Measurements from ENCODE around the gene METRN.

METRN gene

DNA sequence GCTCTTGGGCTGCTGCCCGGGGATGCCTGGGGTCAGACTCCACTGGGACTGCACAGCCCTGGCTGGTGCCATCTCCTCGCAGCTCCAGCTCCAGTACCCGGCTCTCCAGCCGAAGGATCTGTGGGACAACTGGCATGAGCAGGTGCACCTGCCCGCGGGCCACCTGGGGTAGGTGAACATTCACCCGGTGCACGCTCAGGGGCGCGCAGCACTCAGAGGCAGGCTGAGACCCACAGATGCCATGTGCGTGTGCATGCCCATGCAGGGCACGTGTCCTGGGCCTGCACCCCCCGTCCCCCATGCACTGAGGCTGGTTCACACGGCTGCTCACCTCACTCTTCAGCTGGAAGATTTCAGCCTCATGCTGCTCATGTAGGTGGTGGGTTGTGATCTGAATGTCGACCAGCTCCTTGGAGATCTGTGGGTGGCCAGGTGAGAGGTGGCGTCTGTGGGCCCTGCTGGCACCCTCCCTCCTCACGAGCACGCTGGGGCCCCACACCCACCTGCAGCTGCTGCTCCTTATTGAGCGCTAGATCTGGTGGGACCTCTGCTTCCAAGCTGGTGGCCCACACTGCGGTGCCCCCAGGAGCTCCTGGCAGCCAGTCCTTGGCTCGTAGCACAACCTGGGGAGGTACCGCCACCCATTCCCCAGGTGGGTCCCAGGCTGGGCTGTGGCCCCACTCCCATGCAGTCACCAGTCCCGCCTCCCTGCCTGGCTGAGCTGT is 10.7 kb downstream of the METRN start:
- no peak for DNase-seq

DNA sequence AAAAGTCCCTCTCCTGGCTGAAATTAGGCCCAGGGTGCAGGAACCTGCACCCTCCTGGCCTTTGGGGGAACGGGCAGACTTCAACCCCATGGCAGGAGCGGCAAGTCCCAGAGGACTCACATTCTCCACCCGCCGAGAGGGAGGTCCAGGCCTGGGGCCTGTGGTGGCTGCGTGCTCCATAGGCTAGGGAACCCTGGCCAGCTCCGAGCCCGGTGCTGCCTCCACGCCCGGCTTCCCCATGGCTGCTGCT is 11.2 kb downstream of the METRN start:
- DNase-seq = no peak

DNA sequence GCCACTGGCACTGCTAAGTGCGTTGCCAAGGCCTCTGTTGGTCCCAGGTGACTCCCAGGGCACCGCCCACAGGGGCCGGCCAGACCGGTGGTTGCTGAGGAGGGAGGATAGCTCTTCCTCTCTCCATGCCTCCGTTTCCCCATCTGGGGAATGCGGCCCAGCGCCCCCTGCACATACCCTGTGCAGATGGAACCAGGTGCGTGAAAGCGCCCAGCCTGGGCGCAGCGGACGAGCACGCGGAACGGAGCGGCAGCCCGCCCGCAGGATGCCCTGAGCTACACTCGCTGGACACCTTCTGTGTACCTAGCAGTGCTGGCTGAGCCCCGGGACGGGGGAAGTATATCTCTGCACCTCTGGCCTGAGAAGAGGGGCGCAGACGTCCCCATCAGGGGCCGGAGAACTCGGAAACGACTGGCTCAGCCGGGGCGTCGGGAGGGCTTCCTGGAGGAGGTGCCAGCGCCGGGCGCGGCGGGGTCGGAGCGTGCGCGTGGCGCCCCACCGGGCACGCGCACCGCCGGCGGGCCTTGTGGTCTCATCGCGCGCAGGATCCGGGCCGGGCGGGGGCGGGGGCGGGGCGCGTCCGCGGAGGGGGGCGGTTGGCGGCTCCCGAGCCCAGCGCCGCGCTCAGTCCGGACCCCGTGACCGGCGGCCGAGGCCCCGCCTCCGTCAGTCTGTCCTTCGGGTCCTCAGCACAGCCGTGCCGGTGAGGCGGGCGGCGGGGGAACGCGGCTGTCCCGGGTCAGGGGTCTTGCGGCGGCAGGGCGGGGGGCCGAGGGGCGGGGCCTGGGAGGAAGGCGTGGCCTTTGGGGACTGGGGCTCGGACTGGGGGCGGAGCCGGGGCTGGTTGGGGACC is 11.7 kb downstream of the METRN start, which contains the start of the genes CCDC78 and HAGHL:
TSS of gene CCDC78 (minus strand) at position 6 of the 853 bp plus-strand sequence. CDS start 76 bp downstream, outside the sequence.
TSS of gene HAGHL (plus strand) at position 669 of the 853 bp plus-strand sequence. CDS start 404 bp downstream, outside the sequence.
- DNase-seq = no peak

DNA sequence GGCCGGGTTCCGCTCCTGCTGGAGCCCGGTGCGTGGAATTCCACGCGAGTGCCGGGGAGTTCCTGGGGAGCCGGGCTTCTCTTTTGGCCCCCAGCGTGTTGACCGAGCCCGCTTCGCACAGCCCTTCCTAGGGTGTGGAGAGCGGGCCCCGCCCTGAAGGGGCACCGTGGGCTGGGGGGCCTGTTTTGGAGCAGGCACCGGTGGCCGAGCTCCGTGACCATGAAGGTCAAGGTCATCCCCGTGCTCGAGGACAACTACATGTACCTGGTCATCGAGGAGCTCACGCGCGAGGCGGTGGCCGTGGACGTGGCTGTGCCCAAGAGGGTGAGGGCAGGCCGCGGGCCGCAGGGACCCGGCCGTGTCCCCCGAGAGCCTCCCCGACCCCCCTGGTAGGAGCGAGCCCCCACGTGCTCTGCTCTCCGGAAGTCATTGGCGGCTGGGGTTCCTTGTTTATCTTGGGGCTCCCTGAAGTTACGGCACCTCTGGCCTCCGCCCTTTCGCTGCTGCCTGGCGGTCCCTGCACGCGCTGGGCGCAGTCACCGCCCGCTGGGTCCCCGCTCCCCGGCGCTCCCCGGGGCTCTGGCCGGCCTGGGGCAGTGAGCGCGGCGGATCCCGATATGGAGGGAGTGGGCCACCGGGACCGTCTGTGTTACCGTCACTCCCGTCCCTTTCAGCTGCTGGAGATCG is 12.5 kb downstream of the METRN start:
- DNase-seq = no peak

DNA sequence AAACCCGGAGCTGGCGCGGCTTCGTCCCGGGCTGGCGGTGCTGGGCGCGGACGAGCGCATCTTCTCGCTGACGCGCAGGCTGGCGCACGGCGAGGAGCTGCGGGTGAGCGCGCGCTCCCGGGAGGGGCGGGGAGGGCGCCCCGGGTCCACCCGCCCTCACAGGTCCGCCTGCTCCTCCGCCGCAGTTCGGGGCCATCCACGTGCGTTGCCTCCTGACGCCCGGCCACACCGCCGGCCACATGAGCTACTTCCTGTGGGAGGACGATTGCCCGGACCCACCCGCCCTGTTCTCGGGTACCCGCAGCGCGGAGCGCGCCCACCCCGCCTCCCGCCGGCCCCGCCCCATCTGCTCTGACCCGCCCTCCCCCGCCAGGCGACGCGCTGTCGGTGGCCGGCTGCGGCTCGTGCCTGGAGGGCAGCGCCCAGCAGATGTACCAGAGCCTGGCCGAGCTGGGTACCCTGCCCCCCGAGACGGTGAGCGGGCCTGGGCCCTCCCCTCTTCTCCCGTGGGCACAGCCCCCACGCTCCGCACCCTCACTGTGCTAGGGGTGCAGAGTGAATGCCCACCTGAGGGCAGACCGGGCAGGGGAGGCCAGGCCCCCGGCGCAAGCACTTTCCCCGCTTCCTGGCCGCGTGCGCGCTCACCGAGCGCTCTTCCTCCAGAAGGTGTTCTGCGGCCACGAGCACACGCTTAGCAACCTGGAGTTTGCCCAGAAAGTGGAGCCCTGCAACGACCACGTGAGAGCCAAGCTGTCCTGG is 13.4 kb downstream of the METRN start:
- DNase-seq = no peak

DNA sequence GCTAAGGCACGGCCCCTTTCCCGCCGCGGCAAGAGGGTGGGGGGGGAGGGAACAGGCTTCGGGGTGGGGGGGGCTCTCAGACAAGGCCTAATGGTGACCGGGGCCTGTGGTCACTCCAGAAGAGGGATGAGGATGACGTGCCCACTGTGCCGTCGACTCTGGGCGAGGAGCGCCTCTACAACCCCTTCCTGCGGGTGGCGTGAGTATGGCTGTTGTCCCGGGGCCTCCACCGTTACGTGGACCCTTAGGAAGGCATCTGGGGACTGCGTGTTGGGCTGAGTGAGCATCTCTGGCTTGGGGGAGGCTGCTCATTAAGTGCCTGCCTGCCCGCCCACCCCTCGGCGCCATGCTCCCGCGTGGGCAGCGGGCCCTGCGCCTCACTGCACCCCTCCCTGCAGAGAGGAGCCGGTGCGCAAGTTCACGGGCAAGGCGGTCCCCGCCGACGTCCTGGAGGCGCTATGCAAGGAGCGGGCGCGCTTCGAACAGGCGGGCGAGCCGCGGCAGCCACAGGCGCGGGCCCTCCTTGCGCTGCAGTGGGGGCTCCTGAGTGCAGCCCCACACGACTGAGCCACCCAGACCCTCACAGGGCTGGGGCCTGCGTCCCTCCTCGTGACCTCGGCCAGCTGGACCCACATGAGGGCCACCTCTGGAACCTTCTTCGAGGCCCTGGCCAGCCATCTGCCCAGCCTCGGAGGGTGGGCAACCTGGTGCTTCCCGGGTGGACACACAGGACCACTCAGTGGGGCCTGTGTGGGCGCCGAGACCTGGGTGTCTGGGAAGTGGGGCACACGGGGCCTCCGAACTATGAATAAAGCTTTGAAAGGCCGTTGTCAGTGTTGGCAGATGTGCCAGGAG is 14.2 kb downstream of the METRN start:
- DNase-seq = no peak

DNA sequence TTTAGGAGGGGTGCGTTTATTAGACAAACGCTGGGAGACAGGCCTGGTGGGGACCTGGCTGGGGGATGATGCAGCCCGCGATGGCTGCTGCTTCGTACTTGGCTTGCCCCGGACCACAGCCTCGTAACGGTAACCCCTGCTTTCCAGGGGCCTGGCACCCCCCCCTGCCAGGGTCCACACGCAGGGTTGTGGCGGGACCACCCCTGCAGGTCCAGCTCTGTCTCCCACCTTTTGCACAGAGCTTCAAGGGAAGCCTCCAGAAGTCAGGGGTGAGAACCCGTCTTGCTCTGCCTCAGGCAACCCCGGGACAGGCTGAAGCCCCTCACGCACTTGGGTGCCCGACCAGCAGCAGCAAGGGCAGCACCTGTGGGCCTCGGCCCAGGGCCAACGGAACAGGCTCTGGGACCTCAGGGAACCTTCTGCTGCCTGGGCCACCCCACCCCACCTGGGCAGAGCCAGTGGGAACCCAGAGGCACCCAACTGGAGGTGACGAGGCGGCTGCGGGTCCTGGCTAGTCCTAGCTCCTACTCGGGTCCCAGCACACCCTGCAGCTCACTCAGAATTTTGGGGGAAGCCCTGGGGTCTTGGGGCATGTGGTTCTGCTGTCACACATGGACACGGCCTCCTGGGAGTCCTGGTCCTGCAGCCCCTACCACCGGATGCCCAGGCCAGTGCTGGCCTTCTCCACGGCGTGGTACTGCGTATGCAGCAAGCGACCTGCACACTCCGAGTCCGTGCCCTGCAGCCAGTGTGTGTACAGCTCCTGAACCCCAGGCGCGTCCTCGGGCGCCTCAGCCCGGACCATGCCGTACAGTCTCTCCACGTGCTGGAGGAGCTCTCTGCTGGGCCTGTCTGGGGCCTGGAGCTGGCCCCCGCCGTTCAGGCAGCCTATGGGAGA is 15.1 kb downstream of the METRN start:
- DNase-seq = no peak

DNA sequence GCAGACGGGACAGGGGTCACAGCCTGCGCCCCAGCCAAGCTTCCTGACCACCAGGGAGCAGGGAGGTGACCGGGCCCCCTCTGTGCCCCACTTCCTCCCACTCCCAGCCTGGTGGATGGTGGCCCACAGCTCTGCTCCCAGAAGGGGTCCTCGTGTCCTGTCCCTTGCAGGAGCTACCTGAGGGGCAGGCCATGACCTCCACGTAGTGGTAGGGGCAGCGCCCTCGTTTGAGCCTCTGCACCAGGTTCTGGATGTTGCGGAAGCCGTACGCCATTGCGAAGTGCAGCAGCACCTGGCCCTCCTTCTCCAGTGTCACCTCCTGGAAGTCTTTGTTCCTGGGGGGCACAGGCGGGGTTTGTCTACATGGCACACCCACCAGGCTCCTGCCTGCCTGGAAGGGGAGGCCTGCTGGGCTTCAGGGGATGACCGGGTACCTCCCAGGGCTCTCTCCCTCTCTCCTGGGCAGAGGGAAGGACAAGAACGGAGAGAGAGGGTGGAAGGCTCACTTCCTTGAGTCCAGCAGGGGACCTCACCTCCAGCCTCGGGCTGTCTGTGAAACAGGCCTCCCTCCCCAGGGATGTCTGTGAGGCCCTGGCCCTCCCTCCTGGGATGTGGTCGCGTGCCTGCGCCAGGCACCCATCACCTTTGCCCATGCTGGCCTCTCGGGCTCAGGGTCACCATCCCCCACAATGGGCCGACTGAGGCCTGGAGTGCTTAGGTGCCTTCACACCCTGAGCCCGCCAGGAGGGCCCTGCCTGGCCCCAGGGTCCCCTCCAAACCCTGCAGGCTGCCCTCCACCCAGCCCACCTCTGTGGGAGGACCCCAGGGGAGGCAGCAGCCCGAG is 16.0 kb downstream of the METRN start:
- no peak for DNase-seq

DNA sequence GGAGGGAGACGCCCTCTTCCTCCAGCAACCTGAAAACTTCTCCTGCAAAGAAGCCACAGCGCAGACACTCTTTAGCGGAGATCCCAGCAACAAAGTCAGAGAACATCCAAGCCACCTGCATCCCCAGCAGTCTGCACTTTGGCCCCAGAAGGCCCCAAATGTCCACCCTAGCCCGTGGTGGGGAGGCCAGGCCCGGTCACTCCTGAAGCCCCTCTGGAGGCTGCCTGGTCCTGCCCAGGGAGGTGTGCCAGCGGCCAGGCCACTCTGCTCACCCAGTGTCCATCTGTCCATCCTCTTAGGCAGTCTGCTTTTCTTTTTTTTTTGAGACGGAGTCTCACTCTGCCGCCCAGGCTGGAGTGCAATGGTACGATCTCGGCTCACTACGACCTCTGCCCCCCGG is 17.4 kb downstream of the METRN start:
- DNase-seq = no peak

DNA sequence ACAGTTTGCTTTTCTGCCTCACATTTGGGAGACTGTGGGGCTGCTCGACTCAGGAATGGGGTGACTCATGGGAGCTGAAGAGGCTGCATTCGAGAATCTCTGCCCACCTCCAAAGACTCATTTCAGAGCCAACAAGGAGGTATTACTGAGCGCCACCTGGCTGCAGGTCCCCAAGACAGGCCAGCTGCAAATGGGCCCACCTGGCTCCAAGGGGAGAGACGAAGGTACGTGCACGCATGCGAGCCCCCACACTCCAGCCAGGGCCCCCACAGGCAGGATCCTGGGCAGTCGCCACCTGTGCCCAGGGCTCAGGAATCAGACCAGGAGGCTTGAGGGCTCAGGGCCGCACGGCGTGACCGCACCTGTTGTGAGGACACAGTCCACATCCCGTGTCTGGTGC is 18.0 kb downstream of the METRN start:
- DNase-seq = no peak

DNA sequence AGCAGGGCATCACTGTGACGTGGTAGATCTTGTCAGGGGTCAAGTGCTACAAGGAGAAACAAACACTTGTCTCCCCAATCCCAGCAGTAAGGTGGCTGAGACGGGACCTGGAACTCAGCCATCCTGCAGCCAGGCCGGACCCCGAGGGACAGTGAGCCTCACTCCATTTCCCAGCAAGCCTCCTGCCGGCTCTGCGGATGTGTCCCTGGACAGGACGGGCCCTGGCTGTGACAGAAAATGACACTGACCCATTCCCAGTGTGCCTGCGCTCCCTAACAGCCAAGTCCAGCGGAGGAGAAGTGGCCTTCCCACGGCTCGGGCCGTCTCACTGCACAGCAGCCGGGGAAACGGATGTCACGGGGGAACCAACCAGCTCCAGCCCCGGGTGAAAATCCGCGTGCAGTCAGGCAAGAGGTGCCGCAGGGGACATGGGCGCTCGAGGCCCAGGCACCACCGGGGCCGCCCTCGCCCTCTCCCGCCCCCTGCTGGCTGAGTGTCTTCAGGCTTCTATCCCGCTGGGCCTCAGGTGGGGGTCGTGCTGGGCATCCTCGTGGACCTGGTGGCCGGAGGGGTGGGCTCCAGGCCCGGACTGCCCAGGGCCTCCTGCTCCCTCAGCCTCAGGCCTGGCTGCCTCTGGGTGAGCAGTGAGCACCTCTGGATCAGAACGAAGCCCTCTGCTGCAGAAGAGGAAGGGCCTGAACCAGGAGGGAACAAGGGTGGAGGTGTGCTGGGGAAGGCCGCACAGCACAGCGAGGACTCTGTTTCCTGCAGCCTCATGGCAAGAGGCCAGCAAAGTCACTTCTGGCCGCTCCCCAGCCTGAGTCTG is 18.7 kb downstream of the METRN start:
- no peak for DNase-seq

DNA sequence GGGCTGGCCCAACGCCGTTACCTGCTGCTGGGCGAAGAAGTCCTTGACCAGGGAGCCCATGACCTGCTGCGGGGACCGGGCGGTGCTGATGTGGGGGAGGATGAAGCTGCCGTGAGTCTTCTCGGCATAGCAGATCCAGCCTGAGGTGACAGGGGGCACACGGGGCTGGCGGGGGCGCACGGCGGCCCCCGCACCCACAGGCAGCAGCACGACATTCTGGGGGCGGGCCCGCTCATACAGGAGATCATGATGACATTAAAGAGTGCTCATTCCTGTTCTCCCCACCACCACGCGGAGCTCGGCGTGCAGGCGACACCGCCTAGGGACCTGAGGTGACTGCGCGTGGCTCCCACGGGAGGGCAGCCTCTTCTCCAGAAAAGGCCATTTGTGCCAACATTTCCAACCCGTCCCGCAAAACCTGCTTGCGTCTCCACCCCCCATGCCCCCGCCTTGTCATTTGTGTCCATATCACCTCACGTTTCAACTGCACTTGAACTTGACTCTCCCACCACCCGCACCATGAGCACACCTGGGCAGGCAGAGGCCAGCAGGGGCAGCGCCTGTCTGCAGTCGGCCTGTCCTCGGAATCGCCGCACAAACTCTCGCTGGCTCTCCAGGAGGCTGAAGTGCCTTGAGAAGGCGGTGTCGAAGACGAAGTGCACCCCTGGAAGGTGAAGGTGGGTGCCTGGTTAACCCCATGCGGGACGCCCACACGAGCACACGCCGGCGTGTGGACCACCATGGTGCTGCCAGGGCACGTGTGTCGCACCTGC is 19.5 kb downstream of the METRN start:
- no peak for DNase-seq

DNA sequence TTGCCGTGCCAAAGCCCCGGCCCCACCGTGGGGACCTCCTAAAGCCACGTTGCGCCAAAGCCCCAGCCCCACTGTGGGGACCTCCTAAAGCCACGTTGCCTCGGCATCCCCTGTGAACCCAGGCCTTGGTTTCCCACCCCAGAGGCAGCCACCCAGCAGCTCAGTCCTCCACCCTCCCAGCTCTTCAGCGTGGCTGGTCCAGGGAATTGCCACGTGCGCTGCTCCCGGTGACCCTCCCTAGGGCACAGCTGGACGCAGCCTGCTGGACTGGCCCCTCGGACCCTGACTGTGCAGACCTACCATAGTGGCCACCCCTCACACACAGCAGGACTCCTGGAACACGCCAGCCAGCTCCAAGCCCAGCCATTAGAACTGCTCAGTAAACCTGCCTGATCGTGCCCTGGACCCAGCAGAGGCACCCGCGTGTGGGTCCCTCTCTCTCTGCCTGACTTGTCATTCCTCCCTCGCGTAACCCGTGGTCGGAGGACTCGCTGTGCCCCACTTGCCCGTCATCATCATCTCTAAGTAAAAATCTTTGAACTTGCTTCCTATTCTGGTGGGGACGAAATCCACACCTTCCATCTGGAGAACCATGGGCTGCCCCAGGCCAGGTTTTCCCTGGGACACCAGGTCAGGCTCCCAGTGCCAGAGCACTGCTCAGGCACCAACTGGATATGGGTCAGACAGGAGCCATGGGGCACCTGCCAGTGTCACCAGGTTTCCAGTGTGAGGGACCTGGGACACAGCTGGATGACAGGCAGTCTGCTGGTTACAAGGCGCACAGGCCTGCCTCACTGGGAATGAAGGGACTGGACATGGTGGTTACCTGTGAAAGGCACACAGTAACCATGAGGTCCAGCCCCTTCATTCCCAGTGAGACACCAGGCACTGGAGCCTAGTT is 20.3 kb downstream of the METRN start:
- DNase-seq = no peak

DNA sequence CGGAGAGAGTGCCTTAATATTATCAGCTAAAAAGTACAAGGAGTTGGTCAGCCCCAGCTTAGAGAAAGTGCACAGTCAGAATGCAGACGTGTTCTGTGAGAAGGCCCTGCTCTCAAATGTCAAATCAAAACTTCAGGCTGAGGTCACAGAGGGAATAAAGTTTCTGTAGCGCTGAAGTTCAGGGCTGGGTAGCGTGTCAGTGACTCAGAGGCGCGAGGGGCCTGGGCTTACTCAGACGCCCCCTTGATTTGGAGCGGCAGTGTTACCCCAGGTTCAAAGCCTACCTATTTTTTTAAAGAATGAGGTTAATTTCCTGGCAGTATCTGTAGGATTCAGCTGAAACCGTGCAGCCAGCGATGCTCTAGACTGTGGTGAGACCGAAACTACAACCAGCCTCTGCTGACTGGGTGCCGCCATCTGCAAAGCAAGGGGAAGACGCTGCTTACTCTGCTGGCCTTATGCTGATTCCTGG is 21.1 kb downstream of the METRN start:
- DNase-seq = no peak

DNA sequence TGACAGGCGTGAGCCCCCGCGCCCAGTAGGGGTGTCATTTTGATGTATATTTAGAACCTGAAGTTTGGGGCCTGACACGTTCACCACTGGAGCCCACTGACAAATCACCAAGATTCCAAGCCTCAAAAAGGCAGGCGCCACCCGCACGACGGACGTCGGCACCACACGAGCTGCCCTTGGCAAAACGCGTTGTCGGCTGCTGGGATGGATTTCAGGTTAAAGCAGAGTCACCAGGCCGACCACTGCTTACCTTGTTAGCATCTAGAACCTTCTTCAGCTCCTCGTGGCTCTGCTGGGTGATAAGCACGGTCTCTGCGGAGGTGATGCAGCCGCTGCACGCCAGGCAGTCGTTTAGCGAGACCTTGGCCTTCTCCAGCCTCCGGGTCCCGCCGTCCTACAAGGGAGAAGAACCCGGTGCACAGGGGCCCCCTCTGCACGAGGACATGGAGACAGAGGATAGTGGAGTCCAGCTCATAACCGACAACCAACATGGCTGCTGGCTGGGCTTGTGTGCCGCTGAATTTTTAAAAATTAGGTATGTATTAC is 22.1 kb downstream of the METRN start:
- DNase-seq = no peak

DNA sequence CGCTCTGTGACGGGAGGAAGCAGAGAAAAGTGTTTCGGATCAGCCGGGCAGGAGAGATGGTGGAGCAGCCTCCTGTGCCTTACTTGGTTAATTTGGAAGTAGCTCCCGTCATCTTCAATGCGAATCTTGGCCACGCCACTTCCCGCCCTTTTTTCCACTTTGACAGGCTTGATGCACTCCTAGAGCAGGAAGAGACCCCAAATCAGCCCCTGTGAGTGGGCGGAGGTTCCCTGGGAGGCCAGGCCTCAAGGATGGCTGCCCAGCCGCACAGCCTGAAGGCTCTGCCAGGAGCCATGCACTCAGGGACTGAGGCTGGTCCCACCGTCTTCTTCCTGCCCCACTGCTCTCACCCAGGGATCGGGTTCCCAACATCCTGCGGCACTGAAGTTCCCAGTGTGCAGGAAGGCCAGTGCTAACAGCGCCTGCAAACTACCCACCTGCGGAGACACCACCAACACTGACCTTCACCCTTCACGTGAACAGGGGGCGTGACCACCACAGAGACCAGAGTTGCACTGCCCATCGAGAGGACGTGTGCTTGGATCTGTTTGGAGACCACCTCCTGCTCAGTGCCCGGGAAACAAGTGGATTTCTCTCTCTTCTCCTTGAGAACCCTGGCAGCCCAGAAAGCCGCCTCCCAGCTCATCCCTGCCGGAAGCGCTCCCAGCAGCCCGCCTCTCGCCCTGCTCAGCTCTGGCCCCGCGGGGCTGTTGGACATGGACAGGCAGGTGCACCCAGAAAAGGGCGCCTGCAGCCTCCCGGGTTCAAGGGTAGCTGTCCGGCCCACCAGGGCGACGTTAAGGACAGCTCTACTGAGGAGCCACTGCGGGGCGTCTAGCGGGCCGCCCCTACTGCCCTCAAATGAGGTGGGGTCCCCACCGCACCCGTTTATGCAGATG is 24.9 kb downstream of the METRN start:
- DNase-seq = no peak

Measured in NCI-H2081 treated with DMSO at 0.1 percent for 48 hours (cell line).